Panc1 (cell line): ENCODE measurements around the gene P2RY11.

Experiments used
- POLR2AphosphoS5 ChIP-seq: IDR thresholded peaks from 2 replicates; pipeline ENCODE4 v1.6.1; 2012; ENCODE audit warnings: mild to moderate bottlenecking, low read depth, low read length, moderate library complexity
- TCF7L2 ChIP-seq: IDR thresholded peaks from 2 replicates; pipeline ENCODE4 v1.6.1; 2011; ENCODE audit warnings: mild to moderate bottlenecking, low read depth, low read length, inconsistent platforms
- TF ChIP-seq, protein P1 (sequence below): fragments of 450-650 bp; IDR thresholded peaks from 2 replicates; pipeline ENCODE4 v1.5.1; 2017; ENCODE audit warnings: mild to moderate bottlenecking
- TF ChIP-seq, protein P2 (sequence below), 2 experiments: IDR thresholded peaks; 2 replicates each; pipeline ENCODE4 v1.6.1; 2011 to 2012; ENCODE audit warnings: low read depth in 2 of 2, control low read depth in 1 of 2, low read length in 1 of 2, mild to moderate bottlenecking in 1 of 2, moderate library complexity in 1 of 2; ENCODE audit not compliant: insufficient read depth in 1 of 2

DNA sequence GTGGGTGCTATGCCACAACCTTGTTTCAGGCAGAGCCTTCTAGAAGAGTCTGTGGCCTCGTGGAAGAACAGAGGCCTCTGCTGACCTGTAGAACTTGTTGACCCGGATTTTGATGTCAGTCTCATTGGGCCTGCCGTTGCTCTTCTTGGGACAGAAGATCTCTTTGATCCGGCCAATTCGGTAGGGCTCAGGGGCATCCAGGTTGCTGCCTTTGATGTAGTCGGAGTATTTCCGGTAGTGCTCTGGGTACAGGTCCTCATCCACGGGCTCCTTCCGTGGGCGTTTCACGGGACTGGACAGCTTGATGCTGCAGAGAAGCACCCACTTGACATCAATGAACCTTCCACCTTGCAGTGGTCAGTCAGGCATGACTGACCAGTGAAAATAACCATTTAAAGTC, 32.2 kb downstream of the P2RY11 start:
- no peak for TF ChIP-seq POLR2AphosphoS5
- TF ChIP-seq, protein P1, sequence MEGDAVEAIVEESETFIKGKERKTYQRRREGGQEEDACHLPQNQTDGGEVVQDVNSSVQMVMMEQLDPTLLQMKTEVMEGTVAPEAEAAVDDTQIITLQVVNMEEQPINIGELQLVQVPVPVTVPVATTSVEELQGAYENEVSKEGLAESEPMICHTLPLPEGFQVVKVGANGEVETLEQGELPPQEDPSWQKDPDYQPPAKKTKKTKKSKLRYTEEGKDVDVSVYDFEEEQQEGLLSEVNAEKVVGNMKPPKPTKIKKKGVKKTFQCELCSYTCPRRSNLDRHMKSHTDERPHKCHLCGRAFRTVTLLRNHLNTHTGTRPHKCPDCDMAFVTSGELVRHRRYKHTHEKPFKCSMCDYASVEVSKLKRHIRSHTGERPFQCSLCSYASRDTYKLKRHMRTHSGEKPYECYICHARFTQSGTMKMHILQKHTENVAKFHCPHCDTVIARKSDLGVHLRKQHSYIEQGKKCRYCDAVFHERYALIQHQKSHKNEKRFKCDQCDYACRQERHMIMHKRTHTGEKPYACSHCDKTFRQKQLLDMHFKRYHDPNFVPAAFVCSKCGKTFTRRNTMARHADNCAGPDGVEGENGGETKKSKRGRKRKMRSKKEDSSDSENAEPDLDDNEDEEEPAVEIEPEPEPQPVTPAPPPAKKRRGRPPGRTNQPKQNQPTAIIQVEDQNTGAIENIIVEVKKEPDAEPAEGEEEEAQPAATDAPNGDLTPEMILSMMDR = no peak
- TF ChIP-seq, protein P2, sequence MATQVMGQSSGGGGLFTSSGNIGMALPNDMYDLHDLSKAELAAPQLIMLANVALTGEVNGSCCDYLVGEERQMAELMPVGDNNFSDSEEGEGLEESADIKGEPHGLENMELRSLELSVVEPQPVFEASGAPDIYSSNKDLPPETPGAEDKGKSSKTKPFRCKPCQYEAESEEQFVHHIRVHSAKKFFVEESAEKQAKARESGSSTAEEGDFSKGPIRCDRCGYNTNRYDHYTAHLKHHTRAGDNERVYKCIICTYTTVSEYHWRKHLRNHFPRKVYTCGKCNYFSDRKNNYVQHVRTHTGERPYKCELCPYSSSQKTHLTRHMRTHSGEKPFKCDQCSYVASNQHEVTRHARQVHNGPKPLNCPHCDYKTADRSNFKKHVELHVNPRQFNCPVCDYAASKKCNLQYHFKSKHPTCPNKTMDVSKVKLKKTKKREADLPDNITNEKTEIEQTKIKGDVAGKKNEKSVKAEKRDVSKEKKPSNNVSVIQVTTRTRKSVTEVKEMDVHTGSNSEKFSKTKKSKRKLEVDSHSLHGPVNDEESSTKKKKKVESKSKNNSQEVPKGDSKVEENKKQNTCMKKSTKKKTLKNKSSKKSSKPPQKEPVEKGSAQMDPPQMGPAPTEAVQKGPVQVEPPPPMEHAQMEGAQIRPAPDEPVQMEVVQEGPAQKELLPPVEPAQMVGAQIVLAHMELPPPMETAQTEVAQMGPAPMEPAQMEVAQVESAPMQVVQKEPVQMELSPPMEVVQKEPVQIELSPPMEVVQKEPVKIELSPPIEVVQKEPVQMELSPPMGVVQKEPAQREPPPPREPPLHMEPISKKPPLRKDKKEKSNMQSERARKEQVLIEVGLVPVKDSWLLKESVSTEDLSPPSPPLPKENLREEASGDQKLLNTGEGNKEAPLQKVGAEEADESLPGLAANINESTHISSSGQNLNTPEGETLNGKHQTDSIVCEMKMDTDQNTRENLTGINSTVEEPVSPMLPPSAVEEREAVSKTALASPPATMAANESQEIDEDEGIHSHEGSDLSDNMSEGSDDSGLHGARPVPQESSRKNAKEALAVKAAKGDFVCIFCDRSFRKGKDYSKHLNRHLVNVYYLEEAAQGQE (IDR thresholded peaks at IDR 0.05; ENCODE audit: insufficient read depth in 1 of 2, low read depth in 2 of 2, low read length in 1 of 2) = no peak
- TF ChIP-seq TCF7L2 = no peak
